ENCODE data around the gene APOC4.

APOC4 gene

DNA sequence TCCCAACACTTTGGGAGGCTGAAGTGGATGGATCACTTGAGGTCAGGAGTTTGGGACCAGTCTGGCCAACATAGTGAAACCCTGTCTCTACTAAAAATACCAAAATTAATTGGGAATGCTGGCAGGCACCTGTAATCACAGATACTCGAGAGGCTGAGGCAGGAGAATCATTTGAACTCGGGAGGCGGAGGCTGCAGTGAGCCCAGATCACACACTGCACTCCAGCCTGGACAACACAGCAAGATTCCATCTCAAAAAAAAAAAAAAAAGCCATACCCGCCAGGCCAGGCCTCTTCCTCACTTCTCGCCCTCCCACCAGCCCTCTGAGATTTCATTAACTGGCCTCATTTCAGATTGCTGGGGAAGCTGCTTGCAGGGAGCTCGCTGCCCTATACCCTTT is 51.5 kb downstream of the APOC4 start:
- no peak for DNase-seq (ENCODE audit: low read depth in 2 of 2)

DNA sequence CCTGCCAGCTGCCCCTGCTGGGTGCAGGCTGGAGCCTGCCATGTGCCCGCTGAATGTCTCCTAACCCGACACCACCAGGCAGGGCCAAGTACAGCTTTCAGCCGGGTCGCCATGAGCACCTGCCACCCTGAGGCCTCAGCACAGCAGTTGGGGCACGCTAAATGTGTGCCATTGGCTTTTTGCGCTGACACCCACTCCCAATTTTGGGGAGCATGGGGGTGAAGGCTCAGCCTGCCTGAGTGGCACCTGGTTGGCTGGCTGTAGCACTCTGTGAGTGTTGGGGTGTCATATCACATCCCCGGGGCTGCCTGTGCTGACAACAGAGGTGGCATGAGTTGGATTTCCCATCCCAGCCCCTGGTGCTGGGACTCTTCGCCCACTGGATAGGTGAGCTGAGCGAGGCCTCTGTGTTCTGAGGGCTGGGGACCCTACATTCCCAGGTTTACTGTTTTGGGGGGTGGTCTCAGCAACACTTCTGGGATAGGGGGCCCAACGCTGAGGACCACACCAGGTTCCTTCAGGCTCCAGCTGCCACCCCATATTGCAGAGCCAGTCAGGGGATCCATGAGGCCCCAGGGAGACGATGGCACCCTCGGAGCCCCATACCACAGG is 52.0 kb downstream of the APOC4 start:
- no peak for DNase-seq (ENCODE audit: low read depth in 2 of 2)
